ENCODE data around the gene EMD. TPM values are rescaled to one million over a fixed set of nuclear protein-coding genes. Genes with fewer than 3 reads are reported as not detected.

Gene EMD
- polyA plus RNA-seq, 1 of the 3 experiments (the other 2 are of a cell fraction): 68.0 TPM

- no peak for TF ChIP-seq FOXM1 (IDR thresholded peaks at IDR 0.05; ENCODE audit: low read depth)
Observed at GRCh38 chrX:154419688-154420401, 40.8 kb downstream of the EMD start (continued).

DNA sequence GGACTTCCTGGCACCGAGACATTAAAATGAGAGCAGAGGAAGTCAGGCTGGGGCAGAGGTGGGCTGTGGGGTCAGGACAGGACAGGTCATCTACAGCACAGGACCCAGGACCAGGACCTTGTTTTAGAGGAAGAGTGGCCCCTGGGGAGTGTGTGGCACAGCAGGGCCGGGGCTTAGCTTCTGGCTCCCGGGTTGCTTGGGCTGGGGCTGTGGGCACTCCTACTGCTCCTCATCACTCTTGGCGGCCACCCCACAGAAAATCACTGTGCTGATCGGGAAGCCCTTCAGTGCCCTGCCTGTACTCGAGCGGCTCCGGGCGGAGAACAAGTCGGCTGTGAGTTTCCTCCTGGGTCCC, 41.3 kb downstream of the EMD start:
- Histone ChIP-seq H3K4me1 (ENCODE audit: control insufficient read depth in 1 of 2, insufficient read depth in 2 of 2, low read depth in 1 of 2, low read length in 1 of 2) (peaks cover 0 to 23% of the 10 kb centered on the region in 2 experiments; a peak in 1 of 4 replicates), H2AFZ (ENCODE audit: low read depth) (no peak overlapping the region), H3K9ac (no peak overlapping the region), H3K36me3 (replicated peaks in 1 of 2; ENCODE audit: control insufficient read depth in 1 of 2, insufficient read depth in 2 of 2, low read length in 1 of 2) (no peaks in the 10 kb centered on the region), H3K79me2 (ENCODE audit: insufficient read depth) (no peaks in the 10 kb centered on the region), H3K9me3 (no peaks in the 10 kb centered on the region), H3K4me3 (ENCODE audit: low read depth in 2 of 2, low read length in 1 of 2) (no peak overlapping the region), H3K4me2 (no peak overlapping the region), H3K9me2 (no peaks in the 10 kb centered on the region), H4K20me1 (ENCODE audit: insufficient read depth) (no peaks in the 10 kb centered on the region), H3F3A (replicated peaks; ENCODE audit: insufficient read depth) (no peaks in the 10 kb centered on the region), H3K27ac (ENCODE audit: low read depth in 2 of 2, low read length in 1 of 2) (peak overlapping the region in 1 of 2 experiments; percentile 77; a peak in 2 of 4 replicates), H3K27me3 (ENCODE audit: insufficient read depth) (peaks cover 5% of the 10 kb centered on the region)
- ChIA-PET CTCF (interaction anchor here (0.8 to 1.7 kb wide), 4 partner anchors 9 to 107 kb away, joined by 3 to 5 read pairs (median 4); partner anchors contain the start of gene FLNA), POLR2A (interaction anchor here (0.9 to 2.1 kb wide), 8 partner anchors 8 to 127 kb away, joined by 3 to 6 read pairs (median 3); partner anchors contain the start of genes IKBKG and RPL10)
- no peak for DNase-seq
- TF ChIP-seq, protein P1, sequence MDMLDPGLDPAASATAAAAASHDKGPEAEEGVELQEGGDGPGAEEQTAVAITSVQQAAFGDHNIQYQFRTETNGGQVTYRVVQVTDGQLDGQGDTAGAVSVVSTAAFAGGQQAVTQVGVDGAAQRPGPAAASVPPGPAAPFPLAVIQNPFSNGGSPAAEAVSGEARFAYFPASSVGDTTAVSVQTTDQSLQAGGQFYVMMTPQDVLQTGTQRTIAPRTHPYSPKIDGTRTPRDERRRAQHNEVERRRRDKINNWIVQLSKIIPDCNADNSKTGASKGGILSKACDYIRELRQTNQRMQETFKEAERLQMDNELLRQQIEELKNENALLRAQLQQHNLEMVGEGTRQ (IDR thresholded peaks at IDR 0.05; ENCODE audit: borderline replicate concordance, low read depth, low read length): no peak
- TF ChIP-seq NFIC (IDR thresholded peaks at IDR 0.05; ENCODE audit: borderline replicate concordance) (no peak), SMC3 (IDR thresholded peaks at IDR 0.05; ENCODE audit: low read depth, low read length) (no peak), GATA2 (CRISPR knock-in tag; IDR thresholded peaks at IDR 0.05) (no peak), TCF12 (IDR thresholded peaks at IDR 0.05) (no peak), RFX5 (IDR thresholded peaks at IDR 0.05; ENCODE audit: low read length) (no peak), GABPA (IDR thresholded peaks at IDR 0.05; ENCODE audit: low read depth) (no peak), RCOR1 (IDR thresholded peaks at IDR 0.05; ENCODE audit: low read length) (no peak), EZH2phosphoT487 (IDR thresholded peaks at IDR 0.05; ENCODE audit: borderline replicate concordance, low read depth) (no peak), MEF2A (IDR thresholded peaks at IDR 0.05; ENCODE audit: borderline replicate concordance, low read depth) (no peak), FOXJ3 (CRISPR knock-in tag; IDR thresholded peaks at IDR 0.05) (no peak), EP300 (IDR thresholded peaks at IDR 0.05; ENCODE audit: borderline replicate concordance in 1 of 2, low read depth in 1 of 2, low read length in 1 of 2) (no peak)
- TF ChIP-seq, protein P2, sequence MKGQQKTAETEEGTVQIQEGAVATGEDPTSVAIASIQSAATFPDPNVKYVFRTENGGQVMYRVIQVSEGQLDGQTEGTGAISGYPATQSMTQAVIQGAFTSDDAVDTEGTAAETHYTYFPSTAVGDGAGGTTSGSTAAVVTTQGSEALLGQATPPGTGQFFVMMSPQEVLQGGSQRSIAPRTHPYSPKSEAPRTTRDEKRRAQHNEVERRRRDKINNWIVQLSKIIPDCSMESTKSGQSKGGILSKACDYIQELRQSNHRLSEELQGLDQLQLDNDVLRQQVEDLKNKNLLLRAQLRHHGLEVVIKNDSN (IDR thresholded peaks at IDR 0.05; ENCODE audit: borderline replicate concordance, low read depth): no peak
- 32% methylated on average over 3 of the region's 10 CpGs for WGBS (ENCODE audit: low lambda C conversion rate)
